Breast epithelium (tissue), 3 donors: Measurements from ENCODE around the gene PRKG1.

ENCODE experiments used
- POLR2AphosphoS5 ChIP-seq, 3 donors: sonication (generic); formaldehyde crosslinking; IDR thresholded peaks; one replicate each; pipeline ENCODE4 v1.6.1; 2017; ENCODE audit warnings: antibody characterized with exemption in 3 of 3
- TF ChIP-seq, protein P1 (sequence below), 3 donors: fragments of 450-650 bp; IDR thresholded peaks; one replicate each; pipeline ENCODE4 v1.5.1; 2016 to 2017; ENCODE audit warnings: antibody characterized with exemption in 3 of 3, mild to moderate bottlenecking in 3 of 3, moderate library complexity in 3 of 3

- TF ChIP-seq, protein P1, sequence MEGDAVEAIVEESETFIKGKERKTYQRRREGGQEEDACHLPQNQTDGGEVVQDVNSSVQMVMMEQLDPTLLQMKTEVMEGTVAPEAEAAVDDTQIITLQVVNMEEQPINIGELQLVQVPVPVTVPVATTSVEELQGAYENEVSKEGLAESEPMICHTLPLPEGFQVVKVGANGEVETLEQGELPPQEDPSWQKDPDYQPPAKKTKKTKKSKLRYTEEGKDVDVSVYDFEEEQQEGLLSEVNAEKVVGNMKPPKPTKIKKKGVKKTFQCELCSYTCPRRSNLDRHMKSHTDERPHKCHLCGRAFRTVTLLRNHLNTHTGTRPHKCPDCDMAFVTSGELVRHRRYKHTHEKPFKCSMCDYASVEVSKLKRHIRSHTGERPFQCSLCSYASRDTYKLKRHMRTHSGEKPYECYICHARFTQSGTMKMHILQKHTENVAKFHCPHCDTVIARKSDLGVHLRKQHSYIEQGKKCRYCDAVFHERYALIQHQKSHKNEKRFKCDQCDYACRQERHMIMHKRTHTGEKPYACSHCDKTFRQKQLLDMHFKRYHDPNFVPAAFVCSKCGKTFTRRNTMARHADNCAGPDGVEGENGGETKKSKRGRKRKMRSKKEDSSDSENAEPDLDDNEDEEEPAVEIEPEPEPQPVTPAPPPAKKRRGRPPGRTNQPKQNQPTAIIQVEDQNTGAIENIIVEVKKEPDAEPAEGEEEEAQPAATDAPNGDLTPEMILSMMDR (IDR thresholded peaks at IDR 0.05), result no peak
- TF ChIP-seq POLR2AphosphoS5 (IDR thresholded peaks at IDR 0.05), result no peak
Measured at GRCh38 chr10:51564896-51565510, 490.7 kb downstream of the PRKG1 start.
